Testis (tissue), 3 donors: ENCODE results near the gene KIF1B. TPM values are rescaled to one million over a fixed set of nuclear protein-coding genes. Genes with fewer than 3 reads are reported as not detected.
A peak's percentile ranks its signal among the peaks of the same experiment; 100 is the strongest.

Experiments used
- DNase-seq: peaks from one replicate; pipeline ENCODE4 v3.0.0-alpha.2; 2019
- H3K27ac ChIP-seq, 2 donors: fragments of 200-600 bp; sonication (generic); one replicate each; pipeline ENCODE4 v1.5.1; 2019
- H3K27me3 ChIP-seq: fragments of 200-600 bp; sonication (generic); one replicate; pipeline ENCODE4 v1.5.1; 2019
- H3K36me3 ChIP-seq: fragments of 200-600 bp; sonication (generic); one replicate; pipeline ENCODE4 v1.5.1; 2017; ENCODE audit warnings: low read depth; ENCODE audit errors: missing control alignments
- H3K4me1 ChIP-seq: fragments of 200-600 bp; sonication (generic); one replicate; pipeline ENCODE4 v1.5.1; 2019
- H3K4me3 ChIP-seq, 2 donors: fragments of 200-600 bp; sonication (generic); one replicate each; pipeline ENCODE4 v1.5.1; 2017 to 2019
- H3K9me3 ChIP-seq: fragments of 200-600 bp; sonication (generic); one replicate; pipeline ENCODE4 v1.5.1; 2017
- CTCF ChIP-seq, 3 experiments: fragments of 450-650 bp in 2 of 3; fragments of 200-600 bp in 1 of 3; sonication (generic) in 1 of 3; IDR thresholded peaks; one replicate each; pipeline ENCODE4 v1.5.1; 2016 to 2019; ENCODE audit warnings: antibody characterized with exemption in 3 of 3, mild to moderate bottlenecking in 2 of 3, moderate library complexity in 1 of 3
- POLR2A ChIP-seq: fragments of 450-650 bp; IDR thresholded peaks from one replicate; pipeline ENCODE4 v1.6.1; 2017; ENCODE audit warnings: antibody characterized with exemption, mild to moderate bottlenecking, moderate library complexity
- WGBS, 2 donors: methylation state at CpG; one replicate each; pipeline ENCODE4 v1.1.5; 2018; 5-methylcytosine and 5-hydroxymethylcytosine counted together
- intact Hi-C: fragments of 100-400 bp; cut with DNase I; formaldehyde crosslinking; loops from one replicate; pipeline ENCODE4 v1.15.1; 2023; ENCODE audit warnings: low total_unique reads
- polyA plus RNA-seq: library from polyadenylated mRNA; stranded (reverse); fragments of 350-450 nt; fragmentation: Illumina TruSeq; extraction: RNeasy Lipid Tissue Mini Kit (QIAGEN cat#74804); gene quantifications from one replicate; pipeline ENCODE4 v1.2.3, GENCODE V29; 2014; ENCODE audit warnings: low read depth, low replicate concordance; ENCODE audit not compliant: insufficient read depth
- total RNA-seq, 2 donors: library from RNA; depleted of rRNA; stranded (reverse); fragments of >200 nt; gene quantifications; one replicate each; pipeline ENCODE4 v1.2.3, GENCODE V29; 2016

Gene KIF1B
- total and polyA plus RNA-seq, 3 donors from 2014 or later: 64.5 to 119 (median 71.2) TPM

GRCh38 chr1:10229903-10230302 is 19.5 kb downstream of the KIF1B start:
- no peak for TF ChIP-seq CTCF (IDR thresholded peaks at IDR 0.05)
- TF ChIP-seq POLR2A: no peak
- no peak for DNase-seq
- no peaks in the 10 kb centered on the region for H3K36me3 ChIP-seq
- no peak overlapping the region for H3K4me3 ChIP-seq
- no peaks in the 10 kb centered on the region for H3K9me3 ChIP-seq
- intact Hi-C loops: no loop called here
- H3K27me3 ChIP-seq: no peaks in the 10 kb centered on the region
- no peaks in the 10 kb centered on the region for H3K4me1 ChIP-seq
- no peak overlapping the region for H3K27ac ChIP-seq
- 62 to 66% methylated on average over 5 of the region's 5 CpGs for WGBS, 2 donors

GRCh38 chr1:10232163-10232562 is 21.8 kb downstream of the KIF1B start:
- WGBS, 2 donors: 39 to 46% methylated on average over 5 of the region's 5 CpGs
- peak overlapping the region in 1 of 2 donors; percentile 29 for H3K27ac ChIP-seq
- no peak for DNase-seq
- intact Hi-C loops: no loop called here
- no peak overlapping the region for H3K4me3 ChIP-seq
- H3K9me3 ChIP-seq: no peaks in the 10 kb centered on the region
- H3K36me3 ChIP-seq: no peaks in the 10 kb centered on the region
- TF ChIP-seq CTCF (IDR thresholded peaks at IDR 0.05) (no peak), POLR2A (no peak)
- H3K4me1 ChIP-seq: no peaks in the 10 kb centered on the region
- H3K27me3 ChIP-seq: no peaks in the 10 kb centered on the region

GRCh38 chr1:10236405-10237156 is 26.2 kb downstream of the KIF1B start:
- no peak for DNase-seq
- no peak for TF ChIP-seq POLR2A
- H3K4me1 ChIP-seq: no peaks in the 10 kb centered on the region
- no peaks in the 10 kb centered on the region for H3K27me3 ChIP-seq
- intact Hi-C loops: no loop called here
- WGBS, 2 donors: 65 to 71% methylated on average over 2 of the region's 2 CpGs
- H3K4me3 ChIP-seq: no peak overlapping the region
- no peaks in the 10 kb centered on the region for H3K36me3 ChIP-seq
- H3K9me3 ChIP-seq: no peaks in the 10 kb centered on the region
- no peak overlapping the region for H3K27ac ChIP-seq

- no peaks in the 10 kb centered on the region for H3K36me3 ChIP-seq
- H3K4me1 ChIP-seq: no peaks in the 10 kb centered on the region
- H3K27ac ChIP-seq: no peak overlapping the region
- intact Hi-C loops: no loop called here
- WGBS, 2 donors: 83 to 98% methylated on average over 1 of the region's 1 CpG
- H3K9me3 ChIP-seq: no peaks in the 10 kb centered on the region
- no peaks in the 10 kb centered on the region for H3K27me3 ChIP-seq
- TF ChIP-seq CTCF (IDR thresholded peaks at IDR 0.05): no peak
- DNase-seq: no peak
- H3K4me3 ChIP-seq: no peak overlapping the region
Observed at GRCh38 chr1:10237157-10237539, 26.8 kb downstream of the KIF1B start.

GRCh38 chr1:10242135-10242534 is 31.8 kb downstream of the KIF1B start:
- DNase-seq: no peak
- Histone ChIP-seq H3K27me3 (no peaks in the 10 kb centered on the region), H3K9me3 (no peaks in the 10 kb centered on the region), H3K4me1 (peaks cover 8% of the 10 kb centered on the region), H3K4me3 (no peak overlapping the region), H3K36me3 (no peaks in the 10 kb centered on the region), H3K27ac (no peak overlapping the region)
- WGBS, 2 donors: 97% methylated on average over 7 of the region's 7 CpGs
- intact Hi-C loops: no loop called here
- TF ChIP-seq POLR2A (no peak), CTCF (IDR thresholded peaks at IDR 0.05) (no peak)
